ENCODE data around the gene MAP3K8.

MAP3K8 gene

DNA sequence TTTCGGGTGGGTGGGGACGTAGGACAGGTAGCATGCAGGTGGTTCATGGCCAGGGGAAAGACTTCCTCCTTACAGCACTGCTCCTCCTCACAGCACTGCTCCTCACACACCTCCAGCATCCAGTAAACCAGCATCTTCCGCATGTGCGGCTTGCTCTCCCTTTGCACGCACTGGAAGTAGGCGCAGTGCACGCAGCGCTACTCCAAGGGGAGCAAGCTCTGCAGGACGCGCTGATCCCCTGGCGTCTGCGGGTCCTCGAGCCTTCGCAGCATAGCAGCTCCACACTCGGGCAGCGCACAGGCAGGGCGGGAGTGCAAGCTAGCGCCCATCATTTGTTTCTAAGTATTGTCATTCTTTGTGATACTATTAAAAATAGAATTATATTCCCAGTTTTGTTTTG lies 30.5 kb upstream of the MAP3K8 start:
- no peaks in the 10 kb centered on the region for H3K4me1 ChIP-seq (ENCODE audit: control insufficient read depth, low read length)
- H3K79me2 ChIP-seq (ENCODE audit: control insufficient read depth, low read length): no peaks in the 10 kb centered on the region
- no peak overlapping the region for H3K27ac ChIP-seq (ENCODE audit: low read depth, low read length)
- H3K27me3 ChIP-seq (ENCODE audit: control insufficient read depth, low read length): no peaks in the 10 kb centered on the region
- H3K9me2 ChIP-seq (replicated peaks; ENCODE audit: control insufficient read depth, low read length): no peaks in the 10 kb centered on the region
- no peaks in the 10 kb centered on the region for H3K9me3 ChIP-seq (ENCODE audit: control insufficient read depth, insufficient read depth, low read length)
- no peak for TF ChIP-seq CTCF (IDR thresholded peaks at IDR 0.05; ENCODE audit: low read depth, low read length, poor library complexity, severe bottlenecking)
- no peak for TF ChIP-seq EZH2phosphoT487 (IDR thresholded peaks at IDR 0.05; ENCODE audit: borderline replicate concordance, low read length)
- no peak overlapping the region for H3K4me2 ChIP-seq (ENCODE audit: low read length)
- H3F3A ChIP-seq (ENCODE audit: control insufficient read depth, insufficient read depth): no peaks in the 10 kb centered on the region
- no peaks in the 10 kb centered on the region for H3K36me3 ChIP-seq (ENCODE audit: control insufficient read depth, low read length)
- H3K4me3 ChIP-seq (ENCODE audit: low read length): no peak overlapping the region
- H4K20me1 ChIP-seq (ENCODE audit: control insufficient read depth, insufficient read depth, low read depth, low read length): no peaks in the 10 kb centered on the region

GRCh38 chr10:30404540-30404939 lies 29.4 kb upstream of the MAP3K8 start:
- H3K4me2 ChIP-seq (ENCODE audit: low read length): no peak overlapping the region
- H3F3A ChIP-seq (ENCODE audit: control insufficient read depth, insufficient read depth): no peaks in the 10 kb centered on the region
- H4K20me1 ChIP-seq (ENCODE audit: control insufficient read depth, insufficient read depth, low read depth, low read length): no peaks in the 10 kb centered on the region
- no peak overlapping the region for H3K4me3 ChIP-seq (ENCODE audit: low read length)
- no peaks in the 10 kb centered on the region for H3K9me2 ChIP-seq (replicated peaks; ENCODE audit: control insufficient read depth, low read length)
- no peaks in the 10 kb centered on the region for H3K27me3 ChIP-seq (ENCODE audit: control insufficient read depth, low read length)
- no peaks in the 10 kb centered on the region for H3K36me3 ChIP-seq (ENCODE audit: control insufficient read depth, low read length)
- no peak overlapping the region for H3K27ac ChIP-seq (ENCODE audit: low read depth, low read length)
- H3K4me1 ChIP-seq (ENCODE audit: control insufficient read depth, low read length): no peaks in the 10 kb centered on the region
- no peak for TF ChIP-seq CTCF (IDR thresholded peaks at IDR 0.05; ENCODE audit: low read depth, low read length, poor library complexity, severe bottlenecking)
- no peak for TF ChIP-seq EZH2phosphoT487 (IDR thresholded peaks at IDR 0.05; ENCODE audit: borderline replicate concordance, low read length)
- H3K9me3 ChIP-seq (ENCODE audit: control insufficient read depth, insufficient read depth, low read length): no peaks in the 10 kb centered on the region
- no peaks in the 10 kb centered on the region for H3K79me2 ChIP-seq (ENCODE audit: control insufficient read depth, low read length)

- Histone ChIP-seq H3K27ac (ENCODE audit: low read depth, low read length) (no peak overlapping the region), H3K9me3 (ENCODE audit: control insufficient read depth, insufficient read depth, low read length) (no peaks in the 10 kb centered on the region), H4K20me1 (ENCODE audit: control insufficient read depth, insufficient read depth, low read depth, low read length) (no peaks in the 10 kb centered on the region), H3K79me2 (ENCODE audit: control insufficient read depth, low read length) (no peaks in the 10 kb centered on the region), H3F3A (ENCODE audit: control insufficient read depth, insufficient read depth) (peaks cover 3% of the 10 kb centered on the region; the same call in 1 of the 2 replicates), H3K4me1 (ENCODE audit: control insufficient read depth, low read length) (peaks cover 17% of the 10 kb centered on the region), H3K27me3 (ENCODE audit: control insufficient read depth, low read length) (no peaks in the 10 kb centered on the region), H3K9me2 (replicated peaks; ENCODE audit: control insufficient read depth, low read length) (no peaks in the 10 kb centered on the region), H3K36me3 (ENCODE audit: control insufficient read depth, low read length) (no peaks in the 10 kb centered on the region), H3K4me3 (ENCODE audit: low read length) (no peak overlapping the region), H3K4me2 (ENCODE audit: low read length) (no peak overlapping the region)
- TF ChIP-seq CTCF (IDR thresholded peaks at IDR 0.05; ENCODE audit: low read depth, low read length, poor library complexity, severe bottlenecking) (no peak), EZH2phosphoT487 (IDR thresholded peaks at IDR 0.05; ENCODE audit: borderline replicate concordance, low read length) (no peak)
Measured at GRCh38 chr10:30411263-30411662, 22.7 kb upstream of the MAP3K8 start.

- no peaks in the 10 kb centered on the region for H3K9me2 ChIP-seq (replicated peaks; ENCODE audit: control insufficient read depth, low read length)
- no peak overlapping the region for H3K27ac ChIP-seq (ENCODE audit: low read depth, low read length)
- no peaks in the 10 kb centered on the region for H3K36me3 ChIP-seq (ENCODE audit: control insufficient read depth, low read length)
- no peak overlapping the region for H3K4me2 ChIP-seq (ENCODE audit: low read length)
- no peaks in the 10 kb centered on the region for H3K27me3 ChIP-seq (ENCODE audit: control insufficient read depth, low read length)
- H3K79me2 ChIP-seq (ENCODE audit: control insufficient read depth, low read length): no peaks in the 10 kb centered on the region
- no peaks in the 10 kb centered on the region for H4K20me1 ChIP-seq (ENCODE audit: control insufficient read depth, insufficient read depth, low read depth, low read length)
- peaks cover 3% of the 10 kb centered on the region; the same call in 1 of the 2 replicates for H3F3A ChIP-seq (ENCODE audit: control insufficient read depth, insufficient read depth)
- TF ChIP-seq CTCF (IDR thresholded peaks at IDR 0.05; ENCODE audit: low read depth, low read length, poor library complexity, severe bottlenecking) (no peak), EZH2phosphoT487 (IDR thresholded peaks at IDR 0.05; ENCODE audit: borderline replicate concordance, low read length) (no peak)
- peaks cover 31% of the 10 kb centered on the region for H3K4me1 ChIP-seq (ENCODE audit: control insufficient read depth, low read length)
- H3K9me3 ChIP-seq (ENCODE audit: control insufficient read depth, insufficient read depth, low read length): no peaks in the 10 kb centered on the region
- no peak overlapping the region for H3K4me3 ChIP-seq (ENCODE audit: low read length)
Measured at GRCh38 chr10:30412901-30413300, 21.1 kb upstream of the MAP3K8 start.

All from DOHH2 (cell line).